Right forelimb (tissue), 1 donor: ENCODE measurements around the gene JCHAIN.
"Not testable (repeated sequence)": the region's sequence is repeated elsewhere in the genome, so short reads cannot be mapped to it uniquely, and the experiment has no call there.

Experiments used
- DNase-seq: peaks from one replicate; pipeline ENCODE4 v3.0.0-alpha.2; 2018

The JCHAIN gene

GRCh38 chr4:70666369-70666768 is at the start of gene JCHAIN:
TSS of gene JCHAIN (minus strand) at chr4:70666508. CDS start at chr4:70666490, 18 bp downstream.
- no peak for DNase-seq

GRCh38 chr4:70715097-70715496 is 48.8 kb upstream of the JCHAIN start:
- no peak for DNase-seq

- DNase-seq, result no peak
Observed at GRCh38 chr4:70714079-70714887, 48.0 kb upstream of the JCHAIN start.

- DNase-seq, result no peak
Observed at GRCh38 chr4:70713453-70714078, 47.3 kb upstream of the JCHAIN start.

- DNase-seq, result no peak
Observed at GRCh38 chr4:70712604-70713452, 46.5 kb upstream of the JCHAIN start.

GRCh38 chr4:70712150-70712549 is 45.8 kb upstream of the JCHAIN start:
- DNase-seq, result no peak

- DNase-seq, result no peak
Observed at GRCh38 chr4:70711599-70711998, 45.3 kb upstream of the JCHAIN start.

GRCh38 chr4:70709611-70710205 is 43.4 kb upstream of the JCHAIN start:
- no peak for DNase-seq

- no peak for DNase-seq
Observed at GRCh38 chr4:70706516-70706915, 40.2 kb upstream of the JCHAIN start.

GRCh38 chr4:70706044-70706461 is 39.7 kb upstream of the JCHAIN start:
- DNase-seq, result no peak

GRCh38 chr4:70705183-70706043 is 39.1 kb upstream of the JCHAIN start:
- peak; percentile 84 for DNase-seq

- no peak for DNase-seq
Observed at GRCh38 chr4:70704931-70705182, 38.5 kb upstream of the JCHAIN start.

- peak; percentile 88 for DNase-seq
Observed at GRCh38 chr4:70704215-70704930, 38.1 kb upstream of the JCHAIN start.

GRCh38 chr4:70703619-70704214 is 37.4 kb upstream of the JCHAIN start:
- DNase-seq, result no peak

GRCh38 chr4:70702592-70702991 is 36.3 kb upstream of the JCHAIN start:
- not testable (repeated sequence) for DNase-seq

GRCh38 chr4:70701271-70701670 is 35.0 kb upstream of the JCHAIN start:
- DNase-seq, result no peak

GRCh38 chr4:70700712-70701111 is 34.4 kb upstream of the JCHAIN start:
- DNase-seq, result no peak

- DNase-seq, result not testable (repeated sequence)
Observed at GRCh38 chr4:70698435-70698834, 32.1 kb upstream of the JCHAIN start.

- not testable (repeated sequence) for DNase-seq
Observed at GRCh38 chr4:70694633-70695032, 28.3 kb upstream of the JCHAIN start.

- no peak for DNase-seq
Observed at GRCh38 chr4:70691661-70692060, 25.4 kb upstream of the JCHAIN start.

GRCh38 chr4:70688795-70689231 is 22.5 kb upstream of the JCHAIN start:
- no peak for DNase-seq
